ENCODE results near the gene EPX. TPM values are rescaled to one million over a fixed set of nuclear protein-coding genes. Genes with fewer than 3 reads are reported as not detected.

Gene EPX
- total RNA-seq, 1 experiment from 2014 or later: 0.08 TPM

DNA sequence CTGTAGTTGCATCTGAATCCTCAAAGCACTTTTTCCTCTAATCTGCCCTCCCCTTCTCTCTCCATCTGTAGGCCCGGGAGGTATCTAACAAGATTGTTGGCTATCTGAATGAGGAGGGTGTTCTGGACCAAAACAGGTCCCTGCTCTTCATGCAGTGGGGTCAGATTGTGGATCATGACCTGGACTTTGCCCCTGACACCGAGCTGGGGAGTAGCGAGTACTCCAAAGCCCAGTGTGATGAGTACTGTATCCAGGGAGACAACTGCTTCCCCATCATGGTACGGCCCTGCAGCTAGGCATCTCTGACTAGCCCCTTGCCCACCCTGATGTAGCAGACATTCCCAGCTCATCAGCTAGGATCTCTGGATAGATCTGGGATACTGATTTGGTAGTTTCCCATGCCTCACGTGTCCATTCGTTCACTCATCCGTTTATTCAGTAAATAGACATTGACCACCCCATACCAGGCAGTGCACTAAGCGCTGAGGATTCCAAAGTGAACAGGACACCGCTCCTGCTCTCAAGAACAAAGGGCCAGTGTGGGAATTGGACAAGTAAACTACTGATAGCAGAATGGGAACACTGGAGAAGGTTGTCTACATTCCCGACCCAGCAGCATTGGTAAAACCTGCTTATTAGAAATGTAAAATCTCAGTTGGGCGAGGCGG lies 58.0 kb downstream of the EPX start:
- DNase-seq (ENCODE audit: low spot score): no peak

GRCh38 chr17:58252141-58252540 lies 59.6 kb downstream of the EPX start:
- no peak for DNase-seq (ENCODE audit: low spot score)

GRCh38 chr17:58253082-58253481 lies 60.6 kb downstream of the EPX start:
- DNase-seq (ENCODE audit: low spot score): no peak

Other genes with a start within 250 kb of the EPX start
- gene CUEDC1, start 237.3 kb upstream of the EPX start, total RNA-seq (2014; rRNA removed; shearing (Covaris generic)): 7.4 and 8.1 TPM in 2 replicates
- 50.4 and 60.6 TPM in 2 replicates for gene VEZF1, start 204.5 kb upstream of the EPX start, total RNA-seq (2014; rRNA removed; shearing (Covaris generic))
- gene SRSF1, start 185.5 kb upstream of the EPX start, total RNA-seq (2014; rRNA removed; shearing (Covaris generic)): 432 and 491 TPM in 2 replicates
- gene DYNLL2, start 109.3 kb upstream of the EPX start, total RNA-seq (2014; rRNA removed; shearing (Covaris generic)): 10.6 and 14.5 TPM in 2 replicates
- 0.02 TPM in 1 of 2 replicates, not detected in the other for gene OR4D1, start 44.3 kb upstream of the EPX start, total RNA-seq (2014; rRNA removed; shearing (Covaris generic))
- gene OR4D2, start 25.7 kb upstream of the EPX start, total RNA-seq (2014; rRNA removed; shearing (Covaris generic)): not detected in 2 replicates
- 16.8 and 18.1 TPM in 2 replicates for gene MKS1, start 26.5 kb downstream of the EPX start, total RNA-seq (2014; rRNA removed; shearing (Covaris generic))
- not detected in 2 replicates for gene LPO, start 45.9 kb downstream of the EPX start, total RNA-seq (2014; rRNA removed; shearing (Covaris generic))
- not detected in 2 replicates for gene MPO, start 88.2 kb downstream of the EPX start, total RNA-seq (2014; rRNA removed; shearing (Covaris generic))
- not detected in 2 replicates for gene TSPOAP1, start 136.1 kb downstream of the EPX start, total RNA-seq (2014; rRNA removed; shearing (Covaris generic))
- 94.2 and 99.9 TPM in 2 replicates for gene SUPT4H1, start 159.5 kb downstream of the EPX start, total RNA-seq (2014; rRNA removed; shearing (Covaris generic))
- 1.8 and 2.1 TPM in 2 replicates for gene RNF43, start 224.8 kb downstream of the EPX start, total RNA-seq (2014; rRNA removed; shearing (Covaris generic))

Data from H4 (cell line).